OCI-LY3 (cell line): Measurements from ENCODE around the gene VIL1.

Experiments
- EZH2phosphoT487 ChIP-seq: fragments of 200-600 bp; shearing (Covaris generic); IDR thresholded peaks from 2 replicates; pipeline ENCODE4 v1.6.1; 2018; ENCODE audit warnings: antibody characterized with exemption, mixed run types, low read depth
- TF ChIP-seq, protein P1 (sequence below): fragments of 200-600, 300-600 bp; sonication (generic); IDR thresholded peaks from 2 replicates; pipeline ENCODE4 v1.5.1; 2014; ENCODE audit warnings: antibody characterized with exemption, low read length, low read depth

GRCh38 chr2:218472988-218473387, 54.1 kb downstream of the VIL1 start:
- TF ChIP-seq, protein P1, sequence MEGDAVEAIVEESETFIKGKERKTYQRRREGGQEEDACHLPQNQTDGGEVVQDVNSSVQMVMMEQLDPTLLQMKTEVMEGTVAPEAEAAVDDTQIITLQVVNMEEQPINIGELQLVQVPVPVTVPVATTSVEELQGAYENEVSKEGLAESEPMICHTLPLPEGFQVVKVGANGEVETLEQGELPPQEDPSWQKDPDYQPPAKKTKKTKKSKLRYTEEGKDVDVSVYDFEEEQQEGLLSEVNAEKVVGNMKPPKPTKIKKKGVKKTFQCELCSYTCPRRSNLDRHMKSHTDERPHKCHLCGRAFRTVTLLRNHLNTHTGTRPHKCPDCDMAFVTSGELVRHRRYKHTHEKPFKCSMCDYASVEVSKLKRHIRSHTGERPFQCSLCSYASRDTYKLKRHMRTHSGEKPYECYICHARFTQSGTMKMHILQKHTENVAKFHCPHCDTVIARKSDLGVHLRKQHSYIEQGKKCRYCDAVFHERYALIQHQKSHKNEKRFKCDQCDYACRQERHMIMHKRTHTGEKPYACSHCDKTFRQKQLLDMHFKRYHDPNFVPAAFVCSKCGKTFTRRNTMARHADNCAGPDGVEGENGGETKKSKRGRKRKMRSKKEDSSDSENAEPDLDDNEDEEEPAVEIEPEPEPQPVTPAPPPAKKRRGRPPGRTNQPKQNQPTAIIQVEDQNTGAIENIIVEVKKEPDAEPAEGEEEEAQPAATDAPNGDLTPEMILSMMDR: no peak
- TF ChIP-seq EZH2phosphoT487: no peak
